Stimulated activated CD4-positive, alpha-beta T cell treated with anti-CD3 and anti-CD28 coated beads, TNF-alpha, amount 100 ng/mL, for 1 hour (primary cell): ENCODE measurements around the gene KLK14.

Source experiments
- DNase-seq, 3 donors: peaks; one replicate each; pipeline ENCODE4 v3.0.0-alpha.2; 2020; ENCODE audit warnings: low read depth in 3 of 3, low spot score in 1 of 3

The KLK14 gene

DNA sequence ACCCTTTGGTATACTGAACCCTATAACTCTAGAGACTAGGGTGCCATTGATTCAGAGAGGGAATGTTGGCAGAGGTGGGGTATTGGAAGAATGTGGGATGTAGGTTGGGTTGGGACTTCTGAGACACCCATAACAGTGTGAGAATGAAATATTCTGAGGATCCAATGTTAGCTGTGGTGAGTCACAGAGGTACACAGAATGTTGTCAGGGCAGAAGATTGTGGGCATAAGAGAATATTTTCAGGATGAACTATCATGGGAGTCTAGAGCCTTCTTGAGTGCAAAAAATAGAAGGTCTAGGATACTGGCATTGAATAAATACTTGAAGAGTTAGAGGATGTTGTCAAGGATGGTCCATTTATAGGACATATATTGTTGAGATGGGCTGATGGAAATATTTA is 26.8 kb downstream of the KLK14 start:
- DNase-seq = no peak

DNA sequence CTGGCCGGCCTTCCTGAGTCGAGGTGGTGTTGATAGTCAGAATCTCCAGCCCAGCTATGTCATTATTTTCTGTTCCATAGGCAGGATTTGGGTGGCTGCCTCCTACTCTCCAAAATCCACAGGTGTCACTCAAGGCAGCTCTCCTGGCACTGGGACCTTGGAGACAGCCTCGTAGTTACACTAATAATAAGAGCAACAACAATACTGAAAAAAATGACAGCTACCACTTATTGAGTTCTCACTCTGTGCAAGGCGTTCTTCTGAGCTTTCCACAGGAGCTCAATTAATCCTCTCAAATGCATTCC is 35.7 kb downstream of the KLK14 start:
- DNase-seq = no peak

DNA sequence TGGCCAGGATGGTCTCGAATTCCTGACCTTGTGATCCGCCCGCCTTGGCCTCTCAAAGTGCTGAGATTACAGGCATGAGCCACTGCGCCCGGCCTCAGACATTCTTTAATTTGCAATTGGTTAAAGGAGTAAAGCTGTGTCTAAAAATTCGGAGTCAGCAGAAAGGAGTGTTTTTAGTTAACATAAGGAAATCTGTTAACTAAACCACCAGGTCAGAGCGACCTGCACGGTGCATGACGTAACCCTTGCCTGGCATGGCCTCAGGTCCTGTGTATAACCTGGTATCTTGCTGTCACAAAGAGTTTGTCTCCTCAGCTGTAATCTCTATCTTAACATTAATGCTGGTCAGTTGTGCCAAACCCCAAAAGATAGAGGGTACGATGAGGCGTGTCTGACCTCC is 38.4 kb downstream of the KLK14 start:
- DNase-seq = no peak

DNA sequence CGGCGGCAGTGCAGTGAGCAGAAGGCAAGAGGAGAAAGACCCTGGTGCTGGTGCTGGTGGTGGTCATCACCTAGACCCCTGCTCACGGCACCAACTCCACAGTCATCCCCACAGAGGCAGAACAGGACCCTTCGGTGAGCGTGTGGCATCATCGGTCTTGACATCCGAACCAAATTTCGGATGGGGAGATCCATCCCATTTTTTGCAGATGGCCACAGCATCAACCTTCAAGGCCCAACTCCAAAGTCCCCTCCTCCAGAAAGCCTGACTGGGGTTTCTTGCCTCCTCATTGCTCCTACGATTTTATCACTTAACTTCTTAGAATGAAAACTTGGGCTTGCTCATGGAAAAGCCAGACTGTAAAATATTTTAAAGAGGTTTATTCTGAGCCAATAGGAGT is 39.2 kb downstream of the KLK14 start:
- DNase-seq = no peak

DNA sequence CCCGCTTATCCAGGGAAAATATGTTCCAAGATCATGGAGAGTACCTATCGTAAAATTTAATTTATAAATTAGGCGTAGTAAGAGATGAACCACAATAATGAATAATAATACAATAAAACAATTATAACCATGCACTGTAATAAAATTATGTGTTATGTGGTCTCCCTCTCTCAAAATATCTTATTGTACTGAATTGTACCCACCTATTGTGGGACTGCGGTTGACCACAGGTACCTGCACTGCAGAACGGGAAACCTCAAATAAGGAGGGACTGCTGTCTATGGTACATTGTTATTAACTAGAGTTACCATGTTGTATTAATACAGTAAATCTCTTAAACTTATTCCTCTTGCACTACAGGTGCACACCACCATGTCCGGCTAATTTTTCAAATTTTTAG is 42.5 kb downstream of the KLK14 start:
- DNase-seq = no peak

DNA sequence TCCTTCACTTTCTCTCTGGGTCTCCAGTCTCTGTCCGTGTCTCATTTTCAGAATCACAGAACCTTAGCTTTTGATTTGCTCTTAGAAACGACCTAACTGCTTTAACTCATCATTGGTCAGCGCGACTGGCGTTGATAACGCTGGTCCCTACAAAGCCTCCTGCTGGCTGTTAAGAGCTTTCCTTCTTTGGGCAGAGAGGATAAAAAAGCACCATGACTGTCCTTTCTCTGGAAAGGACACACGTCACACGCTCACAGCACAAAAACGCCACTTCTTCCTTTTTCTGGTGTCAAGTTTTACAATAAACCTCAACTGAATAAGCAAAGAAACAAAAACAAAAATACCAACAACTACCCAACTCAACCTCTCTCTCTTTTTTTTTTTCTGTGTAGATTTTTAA is 46.2 kb downstream of the KLK14 start:
- DNase-seq = no peak

DNA sequence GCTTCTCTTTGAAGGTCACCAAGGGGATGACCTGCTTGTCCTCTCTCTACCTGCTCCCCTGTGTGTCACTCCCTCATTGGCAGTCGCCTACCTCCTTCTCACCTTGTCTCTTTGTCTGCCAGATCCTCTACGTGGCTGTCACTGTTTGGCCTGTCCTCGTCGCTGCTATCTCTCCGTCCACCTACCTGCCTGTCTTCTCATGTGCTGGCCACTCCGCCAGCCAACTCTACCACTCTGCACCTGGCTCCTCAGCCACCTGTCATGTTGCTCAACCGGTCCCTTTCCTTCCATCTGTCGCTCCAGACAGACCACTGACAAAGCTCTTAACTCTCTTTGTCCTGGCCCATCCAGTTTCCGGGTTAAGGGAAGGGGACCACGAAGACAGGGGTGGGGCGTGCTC is 48.0 kb downstream of the KLK14 start, which contains the start of gene KLK12:
KLK12 (minus strand) TSS at position 299 of the 400 bp plus-strand sequence. CDS start 381 bp downstream, outside the sequence.
- no peak for DNase-seq

DNA sequence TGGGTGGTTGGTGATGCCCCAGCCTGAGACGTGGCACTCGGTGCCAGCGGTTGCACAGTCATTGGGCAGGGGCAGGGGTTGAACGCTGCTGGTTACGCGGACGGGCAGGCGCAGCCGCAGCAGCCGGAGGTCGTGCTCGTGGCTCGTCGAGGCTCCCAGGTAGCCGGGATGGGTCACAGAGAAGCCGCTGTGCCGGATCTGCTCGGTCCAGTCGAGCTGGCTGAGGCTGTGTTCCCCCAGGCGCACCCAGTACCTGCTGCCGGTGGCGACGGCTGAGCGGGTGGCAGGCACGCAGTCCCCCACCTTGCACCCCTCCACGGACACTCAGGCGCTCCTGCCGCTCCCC is 50.8 kb downstream of the KLK14 start:
- no peak for DNase-seq

DNA sequence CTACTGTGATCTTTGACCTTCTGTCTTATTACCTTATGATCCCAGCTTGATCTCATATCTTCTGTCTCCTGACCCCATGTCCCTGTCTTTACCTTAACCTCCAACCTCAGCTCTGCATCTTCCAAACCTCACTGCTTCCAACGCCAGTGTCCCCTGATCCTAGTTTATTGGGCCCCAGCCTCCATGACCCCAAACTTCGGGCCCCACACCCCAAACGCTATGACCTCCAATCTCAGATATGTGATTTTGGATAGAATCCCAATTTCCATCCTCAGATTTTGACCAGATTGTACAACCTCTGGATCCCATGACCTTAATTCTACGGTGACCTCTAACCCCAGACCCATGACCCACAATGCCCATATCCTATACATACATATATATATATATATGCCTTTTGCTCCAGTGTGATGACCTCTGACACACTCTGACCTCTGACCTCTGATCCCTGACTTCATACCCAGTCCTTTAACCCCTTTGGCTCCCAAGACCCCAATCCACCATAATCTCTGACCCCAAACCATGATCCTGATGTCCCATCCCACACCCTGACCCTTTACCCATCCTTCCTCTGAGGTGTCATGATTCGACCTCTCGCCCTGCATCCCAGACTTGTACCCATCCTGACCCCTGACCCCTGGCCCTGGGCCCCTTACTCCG is 51.3 kb downstream of the KLK14 start:
- DNase-seq = no peak

DNA sequence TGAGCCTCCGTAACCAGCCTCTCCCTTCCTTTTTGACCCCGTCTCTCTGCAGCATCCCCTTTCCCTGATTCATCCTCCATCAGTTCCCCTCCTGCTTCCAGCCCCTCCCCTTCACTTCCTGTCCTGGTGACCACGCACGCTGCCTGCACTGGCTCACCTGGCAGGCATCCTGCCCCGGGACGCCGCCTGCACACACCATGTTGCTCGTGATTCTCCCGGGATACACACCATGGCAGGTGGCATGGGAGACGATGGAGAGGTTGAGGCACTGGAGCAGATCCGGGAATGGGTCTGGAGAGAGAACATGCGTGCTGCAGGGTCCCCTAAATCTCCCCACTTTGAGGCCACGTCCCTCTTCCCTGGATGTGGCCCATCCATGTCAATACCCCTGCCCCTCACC is 52.1 kb downstream of the KLK14 start:
- DNase-seq = no peak

DNA sequence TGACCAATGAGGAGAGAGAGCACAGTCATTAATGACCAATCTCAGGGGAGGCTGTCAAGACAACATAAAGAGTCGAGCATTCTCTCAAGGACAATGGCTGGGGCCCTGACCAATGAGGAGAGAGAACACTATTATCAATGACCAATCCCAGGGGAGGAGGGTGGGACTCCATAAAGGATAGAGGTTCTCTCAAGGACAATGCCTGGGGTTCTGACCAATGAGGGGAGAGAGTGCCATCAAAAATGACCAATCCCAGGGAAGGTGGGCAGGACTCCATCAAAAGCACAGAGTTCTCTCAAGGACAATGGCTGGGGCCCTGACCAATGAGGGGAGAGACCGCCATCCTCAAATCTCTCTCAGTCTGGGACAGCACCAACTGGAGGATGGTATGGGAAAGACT is 53.0 kb downstream of the KLK14 start:
- no peak for DNase-seq
